Measurements from ENCODE around the gene PPP3CA.
"Not testable (repeated sequence)": the region's sequence is repeated elsewhere in the genome, so short reads cannot be mapped to it uniquely, and the experiment has no call there.

PPP3CA gene

GRCh38 chr4:101000496-101000895 is 346.8 kb downstream of the PPP3CA start:
- no peak for DNase-seq (ENCODE audit: low spot score)

DNA sequence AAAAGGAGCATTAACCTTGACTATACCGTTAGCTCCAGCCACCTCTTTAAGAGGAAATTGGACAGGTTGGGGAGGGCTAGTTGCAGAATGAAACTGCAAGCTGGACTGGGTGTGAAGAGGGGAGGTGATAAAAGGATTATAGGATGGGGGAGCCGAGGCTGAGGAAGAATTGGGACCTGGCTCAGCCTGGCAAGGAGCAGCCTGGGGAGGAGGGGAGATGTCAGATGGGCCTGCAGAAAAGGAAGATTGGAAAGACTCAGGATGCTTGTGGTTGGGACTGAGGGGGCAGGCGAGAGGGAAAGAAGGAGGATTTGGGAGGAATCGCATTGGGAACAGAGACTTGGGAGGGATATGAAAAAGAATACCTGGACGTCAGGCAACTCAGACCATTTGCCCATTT is 351.7 kb downstream of the PPP3CA start:
- DNase-seq (ENCODE audit: low spot score) = no peak

- DNase-seq (ENCODE audit: low spot score) = not testable (repeated sequence)
These were observed 352.3 kb downstream of the PPP3CA start for GRCh38 chr4:100995002-100995401.

- not testable (repeated sequence) for DNase-seq (ENCODE audit: low spot score)
These were observed 355.8 kb downstream of the PPP3CA start for GRCh38 chr4:100991332-100992069.

- no peak for DNase-seq (ENCODE audit: low spot score)
These were observed 357.9 kb downstream of the PPP3CA start for GRCh38 chr4:100989401-100989800.

GRCh38 chr4:100988876-100989275 is 358.4 kb downstream of the PPP3CA start:
- DNase-seq (ENCODE audit: low spot score) = no peak

DNA sequence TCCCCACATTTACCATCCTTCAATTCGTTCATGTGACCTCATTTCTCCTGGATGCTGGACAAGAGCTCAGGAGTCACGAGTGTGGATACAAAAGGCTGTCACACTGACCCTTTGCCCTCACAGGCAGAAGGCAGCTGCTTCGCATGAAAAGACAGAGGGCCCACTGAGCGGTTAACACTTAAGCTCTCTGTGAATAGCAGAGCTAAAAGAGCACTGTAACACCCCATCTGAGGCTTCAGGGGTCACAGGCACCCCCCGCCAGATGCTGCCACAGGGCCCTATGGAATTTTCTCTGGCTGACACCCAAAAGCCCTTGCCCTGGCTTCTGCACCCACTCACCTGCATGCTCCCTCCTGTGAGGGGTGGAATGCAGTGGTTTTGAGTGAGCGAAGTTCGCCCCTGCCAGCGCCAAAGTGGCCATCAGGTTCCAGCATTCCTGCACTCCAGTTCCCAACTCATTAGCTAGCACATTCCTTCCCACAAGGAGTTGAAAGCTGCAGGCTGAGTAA is 360.9 kb downstream of the PPP3CA start:
- peak; percentile 29 for DNase-seq (ENCODE audit: low spot score)

DNA sequence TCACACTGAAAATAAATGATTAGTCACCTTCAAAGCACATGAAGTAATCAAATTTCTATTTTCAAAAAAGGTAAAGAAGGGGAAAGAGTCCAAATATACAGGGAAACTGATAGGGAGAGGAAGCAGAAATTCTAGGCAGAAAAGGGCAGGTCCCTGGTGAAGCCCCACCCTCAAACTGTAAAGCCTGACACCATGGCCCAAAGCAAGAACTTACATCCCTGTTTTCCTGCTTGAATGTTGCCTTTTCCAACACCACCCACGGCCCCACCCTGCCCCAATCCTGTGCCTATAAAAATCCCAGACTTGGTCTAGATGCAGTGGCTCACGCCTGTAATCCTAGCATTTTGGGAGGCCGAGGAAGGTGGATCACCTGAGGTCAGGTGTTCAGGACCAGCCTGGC is 361.8 kb downstream of the PPP3CA start:
- no peak for DNase-seq (ENCODE audit: low spot score)

DNA sequence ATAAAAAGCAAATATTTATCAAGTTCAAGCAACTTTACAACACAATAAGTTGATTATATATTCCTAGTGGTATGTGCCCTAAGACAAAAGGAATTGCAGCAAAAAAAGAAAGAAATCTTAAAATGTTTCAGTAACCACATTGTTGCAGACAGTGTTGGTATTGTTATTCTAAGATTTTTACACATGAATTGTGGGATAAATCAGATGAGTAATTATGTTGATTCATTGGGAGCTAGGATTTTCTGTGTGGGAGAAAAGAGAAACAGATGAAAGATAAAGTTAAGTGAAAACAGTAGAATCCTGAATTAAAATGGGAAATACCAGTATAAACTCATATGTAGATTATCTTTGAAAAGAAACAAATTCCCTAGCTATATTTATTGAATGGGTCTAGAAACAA is 362.4 kb downstream of the PPP3CA start:
- DNase-seq (ENCODE audit: low spot score) = no peak

DNA sequence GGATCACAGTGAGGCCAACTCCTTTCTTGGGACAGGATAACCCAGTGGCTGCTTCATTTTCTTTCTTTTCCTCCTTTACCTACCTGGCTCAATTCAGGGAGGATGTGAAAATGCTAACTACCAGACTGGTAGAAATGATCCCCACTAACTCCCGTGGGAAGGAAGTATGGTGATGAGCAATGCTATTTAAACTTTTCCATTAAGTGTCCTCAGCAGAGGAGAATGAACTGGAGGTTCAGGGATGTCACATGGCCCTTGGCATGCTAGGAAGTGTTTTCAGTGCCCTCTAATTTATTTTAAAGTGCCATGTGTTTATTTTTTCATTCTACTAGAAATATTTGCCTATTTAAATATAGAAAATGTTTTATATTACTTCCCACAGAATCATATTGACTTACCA is 363.9 kb downstream of the PPP3CA start:
- no peak for DNase-seq (ENCODE audit: low spot score)

DNA sequence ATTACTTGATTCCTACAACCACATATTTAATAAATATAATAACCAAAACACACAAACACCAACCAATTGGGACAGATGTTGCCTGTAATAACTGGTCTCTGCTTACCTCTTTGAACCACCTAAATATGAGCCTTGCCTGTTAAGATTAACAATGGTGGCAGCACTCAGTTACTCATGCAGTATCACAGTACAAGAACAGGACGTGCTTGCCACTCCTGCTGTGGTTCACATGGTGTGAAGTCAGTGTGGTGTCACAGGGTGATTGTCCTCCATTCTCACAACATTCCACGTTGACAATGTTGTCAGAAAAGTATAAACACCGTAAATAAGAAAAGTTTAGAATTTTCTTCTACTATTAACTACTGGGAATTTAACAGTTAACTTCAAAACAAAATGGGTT is 365.0 kb downstream of the PPP3CA start:
- DNase-seq (ENCODE audit: low spot score) = no peak

- DNase-seq (ENCODE audit: low spot score) = no peak
These were observed 365.7 kb downstream of the PPP3CA start for GRCh38 chr4:100981447-100982204.

DNA sequence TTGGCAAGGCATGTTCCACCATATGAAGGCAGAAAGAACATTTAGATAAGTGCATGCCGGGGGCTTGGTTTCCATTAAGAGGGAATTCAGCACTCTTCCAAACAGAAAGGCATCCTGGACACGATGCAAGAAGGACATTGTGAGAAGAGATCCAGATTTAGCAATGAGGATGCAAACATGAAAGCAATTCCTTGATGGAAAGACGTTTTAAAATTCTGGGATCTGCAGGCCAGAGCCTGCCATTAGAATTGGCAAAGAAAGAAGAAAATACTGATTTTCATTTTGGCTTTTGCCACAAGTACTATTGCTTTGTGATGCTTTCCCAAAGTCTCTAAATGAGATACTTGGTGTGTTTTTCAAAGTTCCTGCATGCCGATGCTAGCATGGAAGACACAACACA is 367.6 kb downstream of the PPP3CA start:
- DNase-seq (ENCODE audit: low spot score) = no peak

DNA sequence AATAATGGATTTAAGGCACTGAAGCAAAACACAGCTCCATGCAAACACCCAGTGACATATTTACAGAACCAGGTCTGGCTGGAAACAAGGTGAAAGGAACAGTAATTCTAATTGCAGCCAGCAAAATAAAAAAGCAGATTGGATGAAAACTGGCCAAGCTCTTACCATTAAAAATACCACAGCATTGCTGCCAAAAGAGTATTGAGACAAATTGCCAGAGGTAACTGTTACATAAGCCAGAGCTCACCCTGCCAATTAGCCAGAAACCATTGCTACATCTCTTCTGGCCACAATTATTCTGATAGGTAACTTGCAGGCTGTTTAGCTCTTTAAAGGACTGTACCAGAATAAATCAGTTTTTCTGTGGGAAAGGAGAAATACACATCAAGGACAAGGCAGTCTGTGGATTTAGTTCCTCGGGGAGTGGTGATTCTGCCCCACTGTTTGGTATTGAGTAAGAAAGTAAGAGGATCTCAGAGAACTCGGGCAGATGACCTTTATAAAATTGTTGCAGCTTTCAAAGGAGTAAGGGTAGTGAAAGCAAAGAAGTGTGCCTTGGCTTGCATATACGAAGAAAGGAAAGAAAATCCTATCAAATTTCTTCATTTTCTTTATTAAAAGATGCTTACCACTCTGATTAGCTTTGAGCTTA is 369.5 kb downstream of the PPP3CA start:
- DNase-seq (ENCODE audit: low spot score) = no peak

GRCh38 chr4:100977274-100977673 is 370.1 kb downstream of the PPP3CA start:
- DNase-seq (ENCODE audit: low spot score) = no peak
